T-helper 17 cell (primary cell): Measurements from ENCODE around the gene SORBS1. TPM values are rescaled to one million over a fixed set of nuclear protein-coding genes. Genes with fewer than 3 reads are reported as not detected.

Source experiments
- ATAC-seq: fragments of 150-1000 bp; cut with Tn5 transposase; 2 replicates; pipeline ENCODE4 v1.10.0; 2021; ENCODE audit warnings: mild to moderate bottlenecking, moderate library complexity
- DNase-seq, 3 donors: peaks; one replicate each; pipeline versions ENCODE4 v3.0.0 to v3.0.0-alpha.2; 2020 to 2021
- H3K9me3 ChIP-seq: one replicate; pipeline ENCODE4 v1.7.0; 2013; ENCODE audit warnings: low read length, mild to moderate bottlenecking; ENCODE audit not compliant: control insufficient read depth, poor library complexity, severe bottlenecking
- H3K27ac Mint-ChIP-seq: one replicate; pipeline ENCODE4 v1.8.0; 2022; ENCODE audit warnings: mild to moderate bottlenecking, moderate library complexity, mixed read lengths
- H3K27me3 Mint-ChIP-seq: one replicate; pipeline ENCODE4 v1.8.0; 2022; ENCODE audit warnings: mixed read lengths
- H3K36me3 Mint-ChIP-seq: one replicate; pipeline ENCODE4 v1.8.0; 2022; ENCODE audit warnings: low read depth, mixed read lengths
- H3K4me1 Mint-ChIP-seq: one replicate; pipeline ENCODE4 v1.8.0; 2022; ENCODE audit warnings: mild to moderate bottlenecking, mixed read lengths
- H3K4me3 Mint-ChIP-seq: one replicate; pipeline ENCODE4 v1.8.0; 2022; ENCODE audit warnings: mild to moderate bottlenecking, moderate library complexity, mixed read lengths
- total RNA-seq, 4 donors: library from RNA in 2 of 4; stranded (reverse) in 2 of 4; gene quantifications; one replicate each; pipeline ENCODE4 v1.2.3 and lab custom pipeline; 2022 to 2026

SORBS1 gene
- total RNA-seq, 2 donors from 2014 or later, result 2.5 to 5.0 TPM

GRCh38 chr10:95321554-95322301 lies 239.4 kb downstream of the SORBS1 start:
- ATAC-seq, result no peak
- Mint-ChIP-seq H3K27me3 (peaks cover 10% of the 10 kb centered on the region), H3K27ac (no peak overlapping the region), H3K4me1 (no peaks in the 10 kb centered on the region), H3K36me3 (no peaks in the 10 kb centered on the region), H3K4me3 (no peak overlapping the region)
- no peak for DNase-seq
- no peaks in the 10 kb centered on the region for H3K9me3 ChIP-seq

DNA sequence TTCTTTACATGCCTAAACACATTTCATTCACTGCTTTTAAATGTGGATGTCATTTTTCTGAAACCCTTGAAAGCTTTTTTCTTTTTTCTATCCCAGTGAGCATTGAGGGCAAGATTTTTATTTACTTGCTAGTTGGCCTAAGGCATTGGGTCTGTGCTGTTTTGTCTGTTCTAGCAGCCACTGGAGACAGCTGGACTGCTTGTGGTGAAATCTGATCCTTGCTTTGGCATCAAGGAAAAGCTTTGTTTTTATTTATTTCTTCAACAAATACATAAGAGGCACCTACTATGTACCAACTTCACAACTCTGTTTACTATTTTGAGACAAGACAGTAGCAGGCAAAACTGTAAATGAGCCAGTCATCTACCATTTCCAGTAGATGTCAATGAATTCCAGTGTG lies 241.9 kb downstream of the SORBS1 start:
- Mint-ChIP-seq H3K4me3 (no peak overlapping the region), H3K36me3 (no peaks in the 10 kb centered on the region), H3K27me3 (peaks cover 5% of the 10 kb centered on the region), H3K27ac (no peak overlapping the region), H3K4me1 (no peaks in the 10 kb centered on the region)
- DNase-seq, result no peak
- no peaks in the 10 kb centered on the region for H3K9me3 ChIP-seq
- ATAC-seq, result no peak

GRCh38 chr10:95315509-95315908 lies 245.7 kb downstream of the SORBS1 start:
- Mint-ChIP-seq H3K4me3 (no peak overlapping the region), H3K4me1 (peaks cover 2% of the 10 kb centered on the region), H3K27me3 (no peaks in the 10 kb centered on the region), H3K27ac (no peak overlapping the region), H3K36me3 (no peaks in the 10 kb centered on the region)
- H3K9me3 ChIP-seq, result no peaks in the 10 kb centered on the region
- DNase-seq (no peak), ATAC-seq (no peak)

- no peaks in the 10 kb centered on the region for H3K9me3 ChIP-seq
- Mint-ChIP-seq H3K4me3 (no peak overlapping the region), H3K4me1 (peaks cover 2% of the 10 kb centered on the region), H3K27me3 (no peaks in the 10 kb centered on the region), H3K36me3 (peaks cover 3% of the 10 kb centered on the region), H3K27ac (no peak overlapping the region)
- DNase-seq (no peak), ATAC-seq (no peak)
These were observed 246.8 kb downstream of the SORBS1 start for GRCh38 chr10:95314192-95314918.

- no peak overlapping the region for H3K27ac Mint-ChIP-seq
- no peak for ATAC-seq
These were observed 248.1 kb downstream of the SORBS1 start for GRCh38 chr10:95312986-95313495.

GRCh38 chr10:95312257-95312656 lies 248.9 kb downstream of the SORBS1 start:
- Mint-ChIP-seq H3K4me3 (no peak overlapping the region), H3K4me1 (peaks cover 2% of the 10 kb centered on the region), H3K27ac (no peak overlapping the region), H3K27me3 (peaks cover 5% of the 10 kb centered on the region), H3K36me3 (peaks cover 3% of the 10 kb centered on the region)
- DNase-seq, result no peak
- no peak for ATAC-seq
- H3K9me3 ChIP-seq, result no peaks in the 10 kb centered on the region

More at GRCh38 chr10:95312986-95313495, 248.1 kb downstream of the SORBS1 start:
- H3K4me3 Mint-ChIP-seq, result no peak overlapping the region
- no peak for DNase-seq
- H3K27me3 Mint-ChIP-seq, result peaks cover 5% of the 10 kb centered on the region
- peaks cover 3% of the 10 kb centered on the region for H3K36me3 Mint-ChIP-seq
- peaks cover 2% of the 10 kb centered on the region for H3K4me1 Mint-ChIP-seq
- no peaks in the 10 kb centered on the region for H3K9me3 ChIP-seq

DNA sequence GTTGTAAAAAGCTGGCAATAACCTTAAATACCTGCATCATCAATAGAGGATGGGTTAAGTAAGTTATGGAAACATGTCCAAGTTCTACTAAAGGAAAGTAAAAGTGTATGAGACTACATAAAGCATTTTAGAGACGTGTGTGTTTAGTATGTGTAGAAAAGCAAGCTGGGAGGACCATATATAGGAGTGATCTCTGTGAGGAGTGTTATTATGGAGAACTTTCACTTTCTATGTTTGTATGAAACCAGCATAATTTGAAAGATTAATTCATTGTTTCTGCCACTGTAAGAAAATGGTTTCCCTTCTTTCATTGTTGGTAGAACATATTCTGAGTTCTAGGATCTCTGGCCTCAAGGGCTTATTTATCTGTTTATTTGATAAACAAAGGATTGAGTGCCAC lies 251.2 kb downstream of the SORBS1 start:
- H3K4me3 Mint-ChIP-seq, result no peak overlapping the region
- H3K4me1 Mint-ChIP-seq, result peaks cover 2% of the 10 kb centered on the region
- H3K36me3 Mint-ChIP-seq, result peaks cover 3% of the 10 kb centered on the region
- DNase-seq, result no peak
- no peak overlapping the region for H3K27ac Mint-ChIP-seq
- H3K9me3 ChIP-seq, result no peaks in the 10 kb centered on the region
- no peak for ATAC-seq
- H3K27me3 Mint-ChIP-seq, result peaks cover 9% of the 10 kb centered on the region

DNA sequence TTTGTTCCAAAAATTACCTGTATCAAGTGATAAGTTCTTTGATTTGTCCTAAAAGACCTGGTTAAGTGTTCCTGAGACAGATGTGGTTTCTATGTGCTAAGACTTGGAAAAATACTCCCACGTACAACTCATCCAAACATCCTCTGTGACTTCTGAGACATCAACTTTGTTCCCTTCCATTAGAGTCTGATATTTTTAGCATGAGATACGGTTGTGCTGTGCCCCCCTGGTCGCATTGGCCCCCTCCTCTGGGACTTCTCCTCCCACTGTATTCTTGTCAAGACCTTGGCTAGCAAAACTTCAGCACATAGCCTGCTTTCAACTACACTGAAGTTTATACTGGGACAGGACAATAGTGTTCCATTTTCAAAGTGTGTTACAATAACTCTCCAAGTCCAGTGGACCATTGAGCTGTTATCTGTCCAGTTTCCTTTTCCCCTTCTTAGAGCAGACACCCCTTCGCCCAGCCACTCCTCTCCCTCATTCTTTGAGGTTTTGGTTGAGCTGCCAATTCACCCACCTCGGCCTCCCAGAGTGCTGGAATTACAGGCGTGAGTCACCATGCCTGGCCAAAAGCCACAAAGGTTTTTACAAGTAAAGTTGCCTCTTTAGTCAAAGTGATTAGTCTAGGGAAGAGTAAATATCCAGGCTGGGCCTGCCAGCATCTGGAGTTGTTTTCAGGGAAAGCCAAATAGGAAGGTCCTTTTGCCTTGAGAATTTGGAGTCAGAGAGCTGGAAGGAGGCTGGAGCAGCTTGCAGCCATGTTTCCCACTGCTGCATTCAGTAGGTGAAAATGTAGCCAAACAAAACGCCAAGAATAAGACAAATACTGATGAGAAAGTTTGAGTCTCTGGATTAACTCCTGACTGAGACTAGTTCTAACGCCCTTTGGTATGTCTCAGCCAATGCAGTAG lies 252.5 kb downstream of the SORBS1 start:
- peaks cover 9% of the 10 kb centered on the region for H3K27me3 Mint-ChIP-seq
- H3K4me3 Mint-ChIP-seq, result no peak overlapping the region
- peaks cover 2% of the 10 kb centered on the region for H3K4me1 Mint-ChIP-seq
- no peak for DNase-seq
- H3K36me3 Mint-ChIP-seq, result peaks cover 3% of the 10 kb centered on the region
- ATAC-seq, result no peak
- H3K27ac Mint-ChIP-seq, result no peak overlapping the region
- no peaks in the 10 kb centered on the region for H3K9me3 ChIP-seq

DNA sequence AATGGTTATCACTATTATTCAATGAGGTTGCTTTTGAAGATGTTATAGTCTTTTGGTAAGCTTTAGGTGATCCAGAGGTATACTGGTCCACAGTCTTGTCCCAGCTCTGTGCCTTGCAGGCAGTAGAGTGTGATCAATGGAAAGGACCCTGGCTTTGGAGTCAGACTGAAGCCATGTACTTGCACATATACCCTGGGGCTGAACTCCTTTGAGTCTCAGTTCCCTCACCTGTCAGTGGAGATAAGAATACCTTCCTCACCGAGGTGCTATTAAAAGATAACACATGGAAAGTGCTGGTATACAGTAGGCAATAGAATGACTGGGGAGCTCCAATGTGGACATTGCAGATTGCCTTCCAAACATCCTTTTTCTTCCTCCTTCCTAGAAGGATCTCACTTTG lies 254.3 kb downstream of the SORBS1 start:
- H3K27me3 Mint-ChIP-seq, result peaks cover 9% of the 10 kb centered on the region
- no peak overlapping the region for H3K27ac Mint-ChIP-seq
- H3K36me3 Mint-ChIP-seq, result peaks cover 3% of the 10 kb centered on the region
- no peaks in the 10 kb centered on the region for H3K9me3 ChIP-seq
- H3K4me3 Mint-ChIP-seq, result no peak overlapping the region
- ATAC-seq (no peak), DNase-seq (no peak)
- H3K4me1 Mint-ChIP-seq, result peaks cover 2% of the 10 kb centered on the region

GRCh38 chr10:95306318-95306650 lies 254.9 kb downstream of the SORBS1 start:
- H3K27me3 Mint-ChIP-seq, result peaks cover 9% of the 10 kb centered on the region
- no peaks in the 10 kb centered on the region for H3K4me1 Mint-ChIP-seq
- DNase-seq (no peak), ATAC-seq (no peak)
- H3K36me3 Mint-ChIP-seq, result peaks cover 3% of the 10 kb centered on the region
- no peak overlapping the region for H3K27ac Mint-ChIP-seq
- H3K9me3 ChIP-seq, result no peaks in the 10 kb centered on the region
- H3K4me3 Mint-ChIP-seq, result no peak overlapping the region

DNA sequence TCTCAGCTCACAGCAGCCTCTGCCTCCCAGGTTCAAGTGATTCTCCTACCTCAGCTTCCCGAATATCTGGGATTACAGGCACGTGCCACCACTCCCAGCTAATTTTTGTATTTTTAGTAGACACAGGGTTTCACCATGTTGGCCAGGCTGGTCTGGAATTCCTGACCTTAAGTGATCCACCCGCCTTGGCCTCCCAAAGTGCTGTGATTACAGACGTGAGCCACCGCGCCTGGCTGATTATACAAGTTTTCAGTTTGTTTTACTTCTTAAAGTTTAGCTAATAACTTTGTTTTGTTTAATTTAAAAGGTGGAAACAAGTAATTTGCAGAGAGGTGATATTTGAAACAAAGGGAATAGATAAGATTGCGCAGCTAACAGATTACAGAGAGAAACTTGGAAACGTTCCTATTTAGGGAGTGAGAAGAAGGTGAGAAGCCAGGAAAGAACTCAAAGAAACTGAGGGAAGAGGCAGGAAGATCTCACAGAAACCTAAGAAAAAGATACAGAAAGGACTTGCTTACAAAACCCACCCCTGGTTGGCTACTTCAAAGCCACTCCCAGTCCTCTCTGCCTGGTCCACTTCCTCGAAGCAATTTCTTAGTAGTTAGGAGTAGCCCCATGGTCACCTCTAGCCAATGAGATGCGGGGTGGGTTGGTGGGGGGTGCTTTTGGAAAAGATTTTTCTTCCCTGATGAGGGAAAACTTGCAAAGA lies 255.4 kb downstream of the SORBS1 start:
- Mint-ChIP-seq H3K4me1 (no peaks in the 10 kb centered on the region), H3K36me3 (peaks cover 3% of the 10 kb centered on the region)
- H3K9me3 ChIP-seq, result no peaks in the 10 kb centered on the region

GRCh38 chr10:95304976-95305375 lies 256.2 kb downstream of the SORBS1 start:
- no peak for ATAC-seq
- Mint-ChIP-seq H3K4me3 (no peak overlapping the region), H3K27me3 (peaks cover 15% of the 10 kb centered on the region), H3K36me3 (no peaks in the 10 kb centered on the region), H3K27ac (no peak overlapping the region), H3K4me1 (no peaks in the 10 kb centered on the region)
- DNase-seq, result no peak
- H3K9me3 ChIP-seq, result no peaks in the 10 kb centered on the region

More for the DNA sequence above, 255.4 kb downstream of the SORBS1 start:
- no peak overlapping the region for H3K4me3 Mint-ChIP-seq
- ATAC-seq (no peak), DNase-seq (no peak)
- H3K27me3 Mint-ChIP-seq, result peaks cover 14% of the 10 kb centered on the region
- no peak overlapping the region for H3K27ac Mint-ChIP-seq
